IMR-90 (cell line): ENCODE data around the gene AJUBA. TPM values are rescaled to one million over a fixed set of nuclear protein-coding genes. Genes with fewer than 3 reads are reported as not detected.

Source experiments
- ATAC-seq: fragments of 200-7000 bp; cut with Tn5 transposase; 2 replicates; pipeline ENCODE4 v1.9.1; 2020; ENCODE audit warnings: low read depth, mild to moderate bottlenecking, moderate library complexity
- BruUV-seq: library from RNA; stranded (reverse); fragments of 400-500 nt; replicated peaks from 2 replicates; lab custom pipeline; 2021; lab: Mats Ljungman, UMichigan
- CTCF ChIA-PET: fragments of 300-600 bp; formaldehyde crosslinking; extraction: SDS; loops from one replicate; lab custom pipeline; 2021; ENCODE audit warnings: antibody characterized with exemption; lab: Yijun Ruan, JAX
- POLR2A ChIA-PET: fragments of 300-600 bp; sonication (Branson Sonifier 250); formaldehyde crosslinking; loops from one replicate; lab custom pipeline; 2022; ENCODE audit warnings: antibody characterized with exemption; ENCODE audit not compliant: unreplicated experiment; lab: Charles Lee
- DNase-seq: peaks from one replicate; pipeline ENCODE4 v3.0.0; 2013
- H2AFZ ChIP-seq: replicated peaks from 2 replicates; pipeline ENCODE3; 2013; ENCODE audit warnings: low read length, mild to moderate bottlenecking; ENCODE audit not compliant: poor library complexity
- H2AK5ac ChIP-seq: 2 replicates; pipeline ENCODE4 v1.6.1; 2013; ENCODE audit warnings: low read depth, low read length, inconsistent platforms
- H2AK9ac ChIP-seq: replicated peaks from 2 replicates; pipeline ENCODE3; 2013; ENCODE audit warnings: mild to moderate bottlenecking, low read depth, low read length, moderate library complexity; ENCODE audit not compliant: poor library complexity
- H2BK120ac ChIP-seq: 2 replicates; pipeline ENCODE4 v1.6.1; 2013; ENCODE audit warnings: low read depth, low read length, inconsistent platforms
- H2BK15ac ChIP-seq: 3 replicates; pipeline ENCODE4 v1.6.1; 2013; ENCODE audit warnings: low read depth, low read length, inconsistent platforms
- H2BK20ac ChIP-seq: 2 replicates; pipeline ENCODE4 v1.6.1; 2013; ENCODE audit warnings: low read depth, mild to moderate bottlenecking, inconsistent platforms, low read length, moderate library complexity
- H2BK5ac ChIP-seq: 2 replicates; pipeline ENCODE4 v1.6.1; 2013; ENCODE audit warnings: mild to moderate bottlenecking, low read depth, low read length, inconsistent platforms; ENCODE audit not compliant: poor library complexity, severe bottlenecking
- H3K14ac ChIP-seq: replicated peaks from 2 replicates; pipeline ENCODE4 v1.6.1; 2013; ENCODE audit warnings: low read depth, low read length, inconsistent platforms
- H3K18ac ChIP-seq: 2 replicates; pipeline ENCODE4 v1.6.1; 2013; ENCODE audit warnings: low read depth, low read length, control low read depth
- H3K23ac ChIP-seq: 2 replicates; pipeline ENCODE4 v1.6.1; 2013; ENCODE audit warnings: low read depth, low read length, inconsistent platforms
- H3K27ac ChIP-seq: 2 replicates; pipeline ENCODE4 v1.5.1; 2013; ENCODE audit warnings: mild to moderate bottlenecking, control low read depth, low read length; ENCODE audit not compliant: insufficient read depth
- H3K27me3 ChIP-seq: 2 replicates; pipeline ENCODE4 v1.6.1; 2013; ENCODE audit warnings: low read length; ENCODE audit not compliant: control insufficient read depth, insufficient read depth
- H3K36me3 ChIP-seq: 2 replicates; pipeline ENCODE4 v1.6.1; 2013; ENCODE audit warnings: low read length, mixed read lengths; ENCODE audit not compliant: control insufficient read depth, insufficient read depth
- H3K4ac ChIP-seq: 2 replicates; pipeline ENCODE4 v1.6.1; 2013; ENCODE audit warnings: low read depth, low read length, inconsistent platforms
- H3K4me1 ChIP-seq: 2 replicates; pipeline ENCODE4 v1.6.1; 2013; ENCODE audit warnings: low read length, mixed read lengths; ENCODE audit not compliant: control insufficient read depth, insufficient read depth
- H3K4me2 ChIP-seq: 2 replicates; pipeline ENCODE4 v1.6.1; 2013; ENCODE audit warnings: low read depth, mild to moderate bottlenecking, control low read depth, low read length, moderate library complexity
- H3K4me3 ChIP-seq: 2 replicates; pipeline ENCODE4 v1.5.1; 2013; ENCODE audit warnings: low read depth, mild to moderate bottlenecking, control low read depth, low read length, moderate library complexity; ENCODE audit not compliant: insufficient read depth
- H3K56ac ChIP-seq: 2 replicates; pipeline ENCODE4 v1.6.1; 2013; ENCODE audit warnings: low read length, inconsistent platforms; ENCODE audit not compliant: insufficient read depth; ENCODE audit errors: extremely low read depth
- H3K79me1 ChIP-seq, 2 experiments: 2 replicates each; pipeline ENCODE4 v1.6.1; 2013; ENCODE audit warnings: low read length in 2 of 2, inconsistent platforms in 1 of 2, low read depth in 1 of 2
- H3K9ac ChIP-seq: 2 replicates; pipeline ENCODE4 v1.6.1; 2013; ENCODE audit warnings: low read depth, low read length, control low read depth
- H3K9me1 ChIP-seq: 2 replicates; pipeline ENCODE4 v1.6.1; 2013; ENCODE audit warnings: low read length, inconsistent platforms; ENCODE audit not compliant: insufficient read depth
- H3K9me3 ChIP-seq: 2 replicates; pipeline ENCODE4 v1.6.1; 2013; ENCODE audit warnings: low read length; ENCODE audit not compliant: control insufficient read depth, insufficient read depth
- H4K20me1 ChIP-seq: 2 replicates; pipeline ENCODE4 v1.6.1; 2013; ENCODE audit warnings: low read length, inconsistent platforms; ENCODE audit not compliant: insufficient read depth
- H4K5ac ChIP-seq: 2 replicates; pipeline ENCODE4 v1.6.1; 2013; ENCODE audit warnings: mild to moderate bottlenecking, low read depth, low read length, control low read depth
- H4K8ac ChIP-seq, 2 experiments: 2 replicates each; pipeline ENCODE4 v1.6.1; 2013; ENCODE audit warnings: low read depth in 2 of 2, low read length in 2 of 2, control low read depth in 1 of 2, inconsistent platforms in 1 of 2
- H4K91ac ChIP-seq: 2 replicates; pipeline ENCODE4 v1.6.1; 2013; ENCODE audit warnings: low read depth, low read length, inconsistent platforms; ENCODE audit not compliant: insufficient read depth
- BHLHE40 ChIP-seq: fragments of 150-350 bp; IDR thresholded peaks from 2 replicates; pipeline ENCODE4 v1.6.1; 2016; ENCODE audit warnings: mild to moderate bottlenecking, low read depth, low read length
- CEBPB ChIP-seq: IDR thresholded peaks from 2 replicates; pipeline ENCODE4 v1.6.1; 2012; ENCODE audit warnings: low read depth, low read length, improper control_type of control experiment
- CHD1 ChIP-seq: IDR thresholded peaks from 2 replicates; pipeline ENCODE4 v1.6.1; 2012; ENCODE audit warnings: low read depth, low read length, improper control_type of control experiment
- CTCF ChIP-seq: conservative IDR thresholded peaks from 2 replicates; pipeline ENCODE4 v1.5.1; 2012; ENCODE audit warnings: mild to moderate bottlenecking, low read depth, low read length, improper control_type of control experiment
- FOS ChIP-seq: fragments of 150-350 bp; IDR thresholded peaks from 2 replicates; pipeline ENCODE4 v1.6.1; 2016; ENCODE audit warnings: low read depth, low read length
- MAFK ChIP-seq: IDR thresholded peaks from 2 replicates; pipeline ENCODE4 v1.6.1; 2012; ENCODE audit warnings: low read depth, low read length, improper control_type of control experiment
- MAZ ChIP-seq: IDR thresholded peaks from 2 replicates; pipeline ENCODE4 v1.6.1; 2012; ENCODE audit warnings: low read depth, mild to moderate bottlenecking, low read length, improper control_type of control experiment, moderate library complexity, borderline replicate concordance
- MXI1 ChIP-seq: IDR thresholded peaks from 2 replicates; pipeline ENCODE4 v1.6.1; 2012; ENCODE audit warnings: low read depth, mild to moderate bottlenecking, low read length, moderate library complexity, borderline replicate concordance
- NFE2L2 ChIP-seq: fragments of 150-350 bp; IDR thresholded peaks from 2 replicates; pipeline ENCODE4 v1.6.1; 2016; ENCODE audit warnings: low read depth, mild to moderate bottlenecking, low read length
- POLR2A ChIP-seq: IDR thresholded peaks from 2 replicates; pipeline ENCODE4 v1.6.1; 2012; ENCODE audit warnings: mild to moderate bottlenecking, low read depth, low read length
- RAD21 ChIP-seq: IDR thresholded peaks from 2 replicates; pipeline ENCODE4 v1.6.1; 2012; ENCODE audit warnings: low read length, improper control_type of control experiment
- RCOR1 ChIP-seq: IDR thresholded peaks from 2 replicates; pipeline ENCODE4 v1.6.1; 2012; ENCODE audit warnings: mild to moderate bottlenecking, low read length, improper control_type of control experiment; ENCODE audit not compliant: insufficient replicate concordance
- RFX5 ChIP-seq: IDR thresholded peaks from 2 replicates; pipeline ENCODE4 v1.8.0; 2012; ENCODE audit warnings: low read depth, mild to moderate bottlenecking, low read length, moderate library complexity
- SMC3 ChIP-seq: fragments of 150-350 bp; IDR thresholded peaks from 2 replicates; pipeline ENCODE4 v1.6.1; 2016; ENCODE audit warnings: low read depth, mild to moderate bottlenecking, antibody characterized with exemption, low read length, moderate library complexity
- WGBS, 2 experiments: methylation state at CpG; one replicate each; pipeline versions ENCODE4 v1.1.5 to v1.1.7; 2013; ENCODE audit warnings: missing lambda C conversion rate in 2 of 2; ENCODE audit not compliant: insufficient read length in 1 of 2; ENCODE audit errors: extremely low coverage in 2 of 2; 5-methylcytosine and 5-hydroxymethylcytosine counted together
- dilution Hi-C: fragments of 300-500 bp; cut with HindIII; formaldehyde crosslinking; loops from one replicate; pipeline ENCODE4 v1.14.3; 2018; ENCODE audit warnings: low sequenced_read_pairs; ENCODE audit not compliant: unreplicated experiment
- in situ Hi-C: fragments of 300-500 bp; cut with MboI; formaldehyde crosslinking; loops from 3 replicates; pipeline ENCODE4 v1.14.3; 2019; ENCODE audit warnings: low sequenced_read_pairs, inconsistent platforms, mixed read lengths
- intact Hi-C: fragments of 100-400 bp; cut with micrococcal nuclease; formaldehyde crosslinking; loops from 2 replicates; pipeline ENCODE4 v1.10.0; 2022
- polyA plus RNA-seq, 3 experiments: library from polyadenylated mRNA; depleted of rRNA; stranded (reverse); fragments of >200 nt; gene quantifications; 2 replicates each; pipeline ENCODE4 v1.2.3, GENCODE V29; 2012; ENCODE audit warnings: low replicate concordance in 1 of 3
- total RNA-seq: library from RNA; depleted of rRNA; stranded (reverse); fragments of >200 nt; gene quantifications from 2 replicates; pipeline ENCODE4 v1.2.3, GENCODE V29; 2012
- TF ChIP-seq, protein P1 (sequence below): fragments of 150-350 bp; IDR thresholded peaks from 2 replicates; pipeline ENCODE4 v1.6.1; 2017; ENCODE audit warnings: mild to moderate bottlenecking, antibody characterized with exemption, low read length, low read depth
- TF ChIP-seq, protein P2 (sequence below): fragments of 150-350 bp; IDR thresholded peaks from 2 replicates; pipeline ENCODE4 v1.6.1; 2016; ENCODE audit warnings: low read depth, mild to moderate bottlenecking, low read length, moderate library complexity, borderline replicate concordance

AJUBA gene
- total and polyA plus RNA-seq, 2 of the 4 experiments (the other 2 are of a cell fraction): 46.4 to 67.6 TPM

DNA sequence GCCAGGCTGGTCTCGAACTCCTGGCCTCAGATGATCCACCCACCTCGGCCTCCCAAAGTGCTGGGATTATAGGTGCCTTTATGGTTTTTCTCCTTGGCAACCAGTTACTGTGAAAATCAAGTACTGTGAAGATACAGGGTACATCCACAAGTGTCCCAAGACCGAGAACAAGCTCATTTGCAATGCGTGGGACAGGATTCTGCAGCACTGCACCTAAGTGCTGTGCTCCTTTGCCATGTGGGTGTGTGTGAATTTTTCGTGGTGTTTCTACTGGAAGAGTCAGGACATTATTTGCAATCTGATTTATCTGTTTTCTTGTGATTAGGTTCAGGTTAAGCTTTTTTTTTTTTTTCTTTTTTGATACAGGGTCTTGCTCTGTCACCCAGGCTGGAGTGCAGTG is 34.7 kb upstream of the AJUBA start:
- Histone ChIP-seq H3K4me3 (no peak overlapping the region), H4K5ac (no peak overlapping the region), H2BK15ac (no peak overlapping the region), H4K91ac (no peak overlapping the region), H3K4me2 (no peak overlapping the region), H3K79me1 (no peaks in the 10 kb centered on the region), H3K23ac (no peak overlapping the region), H2BK120ac (no peak overlapping the region), H3K56ac (no peak overlapping the region), H3K18ac (no peak overlapping the region), H2AK9ac (no peak overlapping the region), H2AK5ac (no peak overlapping the region), H3K14ac (no peak overlapping the region), H3K27me3 (no peaks in the 10 kb centered on the region), H3K9ac (no peak overlapping the region), H3K4me1 (no peaks in the 10 kb centered on the region), H2BK20ac (no peak overlapping the region), H3K36me3 (no peaks in the 10 kb centered on the region), H2BK5ac (no peak overlapping the region), H2AFZ (no peak overlapping the region), H4K20me1 (no peaks in the 10 kb centered on the region), H4K8ac (no peak overlapping the region), H3K27ac (no peak overlapping the region), H3K9me3 (no peaks in the 10 kb centered on the region), H3K4ac (no peak overlapping the region), H3K9me1 (no peaks in the 10 kb centered on the region; the same call in 1 of the 2 replicates)
- ChIA-PET POLR2A (interaction anchor here (0.9 kb wide), 1 partner anchor 11 kb away, joined by 3 read pairs; no protein-coding TSS in a partner anchor), CTCF (interaction anchor here (1.6 kb wide), 1 partner anchor 10 kb away, joined by 5 read pairs; no protein-coding TSS in a partner anchor)
- WGBS, 2 experiments: 100% methylated on average over 1 of the region's 5 CpGs; no CpG with 5 or more reads in 1 of the 2 experiments
- no peak for DNase-seq
- in situ Hi-C loops: no loop called here
- BruUV-seq: no TSS peak
- dilution Hi-C loops: no loop called here
- ATAC-seq: no peak
- TF ChIP-seq, protein P1, sequence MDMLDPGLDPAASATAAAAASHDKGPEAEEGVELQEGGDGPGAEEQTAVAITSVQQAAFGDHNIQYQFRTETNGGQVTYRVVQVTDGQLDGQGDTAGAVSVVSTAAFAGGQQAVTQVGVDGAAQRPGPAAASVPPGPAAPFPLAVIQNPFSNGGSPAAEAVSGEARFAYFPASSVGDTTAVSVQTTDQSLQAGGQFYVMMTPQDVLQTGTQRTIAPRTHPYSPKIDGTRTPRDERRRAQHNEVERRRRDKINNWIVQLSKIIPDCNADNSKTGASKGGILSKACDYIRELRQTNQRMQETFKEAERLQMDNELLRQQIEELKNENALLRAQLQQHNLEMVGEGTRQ: no peak
- TF ChIP-seq RAD21: no peak
- no peak for TF ChIP-seq NFE2L2
- TF ChIP-seq RFX5: no peak
- no peak for TF ChIP-seq POLR2A
- TF ChIP-seq MAFK: no peak
- no peak for TF ChIP-seq FOS
- no peak for TF ChIP-seq BHLHE40
- no peak for TF ChIP-seq SMC3
- no peak for TF ChIP-seq MAZ
- no peak for TF ChIP-seq MXI1
- TF ChIP-seq CHD1: no peak
- no peak for TF ChIP-seq CEBPB
- no peak for TF ChIP-seq RCOR1
- no peak for TF ChIP-seq CTCF
- TF ChIP-seq, protein P2, sequence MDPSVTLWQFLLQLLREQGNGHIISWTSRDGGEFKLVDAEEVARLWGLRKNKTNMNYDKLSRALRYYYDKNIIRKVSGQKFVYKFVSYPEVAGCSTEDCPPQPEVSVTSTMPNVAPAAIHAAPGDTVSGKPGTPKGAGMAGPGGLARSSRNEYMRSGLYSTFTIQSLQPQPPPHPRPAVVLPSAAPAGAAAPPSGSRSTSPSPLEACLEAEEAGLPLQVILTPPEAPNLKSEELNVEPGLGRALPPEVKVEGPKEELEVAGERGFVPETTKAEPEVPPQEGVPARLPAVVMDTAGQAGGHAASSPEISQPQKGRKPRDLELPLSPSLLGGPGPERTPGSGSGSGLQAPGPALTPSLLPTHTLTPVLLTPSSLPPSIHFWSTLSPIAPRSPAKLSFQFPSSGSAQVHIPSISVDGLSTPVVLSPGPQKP: no peak
- intact Hi-C loops: no loop called here
